GM12892 (cell line): Measurements from ENCODE around the gene NBPF1.
"Not testable (repeated sequence)": the region's sequence is repeated elsewhere in the genome, so short reads cannot be mapped to it uniquely, and the experiment has no call there.

ENCODE experiments used
- DNase-seq: peaks from one replicate; pipeline ENCODE4 v3.0.0; 2011; ENCODE audit not compliant: insufficient read length
- FAIRE-seq: peaks from 2 replicates; lab custom pipeline; 2011; peaks lifted over from hg19 to GRCh38; lab: Jason Lieb, UNC
- POLR2A ChIP-seq: IDR thresholded peaks from 2 replicates; pipeline ENCODE4 v1.6.1; 2011; ENCODE audit warnings: low read depth, low read length, control low read depth
- POLR2AphosphoS5 ChIP-seq: IDR thresholded peaks from 2 replicates; pipeline ENCODE4 v1.6.1; 2011; ENCODE audit warnings: low read depth, low read length, control low read depth
- TAF1 ChIP-seq: IDR thresholded peaks from 2 replicates; pipeline ENCODE4 v1.6.1; 2011; ENCODE audit warnings: low read depth, mild to moderate bottlenecking, control low read depth, low read length, borderline replicate concordance

NBPF1 gene

GRCh38 chr1:16644482-16645270 is 31.3 kb upstream of the NBPF1 start:
- DNase-seq: peak; percentile 100
- peak; percentile 99 for FAIRE-seq
- TF ChIP-seq POLR2AphosphoS5 (peak; percentile 83), POLR2A (peak; percentile 92), TAF1 (peak; percentile 76)

GRCh38 chr1:16644193-16644481 is 30.8 kb upstream of the NBPF1 start:
- FAIRE-seq: no peak
- TF ChIP-seq POLR2AphosphoS5: no peak
- no peak for TF ChIP-seq TAF1
- TF ChIP-seq POLR2A: no peak
- DNase-seq: no peak

DNA sequence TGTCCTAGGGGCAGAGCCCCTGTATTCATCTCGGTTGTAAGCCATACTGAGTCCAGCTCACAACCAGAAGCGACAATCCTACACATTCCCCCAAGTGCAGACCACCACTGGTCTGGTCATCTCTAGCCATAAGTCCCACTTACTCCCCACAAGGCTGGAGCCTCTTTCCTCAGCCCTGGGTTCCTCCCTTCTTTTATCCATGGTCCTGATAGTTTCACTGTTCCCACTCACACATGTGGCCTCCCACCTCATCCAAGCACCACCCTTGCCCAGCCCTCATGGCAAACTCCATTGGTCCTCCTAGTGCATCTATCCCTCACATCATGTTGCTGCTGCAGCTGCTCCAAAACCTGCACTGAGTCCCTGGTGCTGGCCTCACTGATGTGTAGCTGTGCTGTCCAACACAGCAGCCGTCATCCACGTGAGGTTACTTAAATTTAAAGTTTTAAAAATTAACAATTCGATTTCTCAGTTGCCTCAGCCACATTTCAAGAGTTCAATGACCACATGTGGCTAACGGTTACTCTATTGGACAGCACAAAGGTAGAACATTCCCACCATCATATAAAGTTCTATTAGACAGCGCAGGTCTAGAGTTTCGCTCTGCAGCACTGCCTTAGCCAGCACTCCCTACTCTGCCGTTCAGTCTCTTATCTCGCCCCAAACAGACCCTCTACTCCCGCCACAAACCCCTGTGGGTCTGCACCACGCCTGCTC is 30.3 kb upstream of the NBPF1 start:
- peak; percentile 57 for FAIRE-seq
- not testable (repeated sequence) for DNase-seq

GRCh38 chr1:16643001-16643411 is 29.6 kb upstream of the NBPF1 start:
- not testable (repeated sequence) for FAIRE-seq, DNase-seq

- not testable (repeated sequence) for DNase-seq, FAIRE-seq
Measured at GRCh38 chr1:16642025-16642966, 28.9 kb upstream of the NBPF1 start.

DNA sequence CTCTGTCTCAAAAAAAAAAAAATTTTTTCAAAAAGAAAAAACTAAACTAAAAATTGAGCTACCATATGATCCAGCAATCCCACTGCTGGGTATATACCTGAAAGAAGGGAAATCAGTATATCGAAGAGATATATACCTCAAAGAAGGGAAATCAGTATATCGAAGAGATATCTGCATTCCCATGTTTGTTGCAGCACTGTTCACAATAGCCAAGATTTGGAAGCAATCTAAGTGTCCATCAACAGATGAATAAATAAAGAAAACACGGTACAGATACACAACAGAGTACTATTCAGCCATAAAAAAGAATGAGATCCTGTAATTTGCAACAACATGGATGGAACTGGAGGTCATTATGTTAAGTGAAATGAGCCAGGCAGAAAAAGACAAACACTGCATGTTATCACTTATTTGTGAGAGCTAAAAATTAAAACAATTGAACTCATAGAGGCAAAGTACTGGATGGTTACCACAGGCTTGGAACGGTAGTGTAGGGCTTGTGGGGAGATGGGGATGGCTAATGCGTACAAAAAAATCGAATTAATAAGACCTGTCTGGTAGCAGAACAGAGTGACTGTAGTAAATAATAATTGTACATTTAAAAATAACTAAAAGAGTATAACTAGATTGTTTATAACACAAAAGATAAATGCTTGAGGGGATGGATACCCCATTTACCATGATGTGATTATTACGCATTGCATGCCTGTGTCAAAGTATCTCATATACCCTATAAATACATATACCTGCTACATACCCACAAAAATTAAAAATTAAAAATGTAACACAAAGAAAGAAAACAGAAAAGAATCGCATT is 28.0 kb upstream of the NBPF1 start:
- not testable (repeated sequence) for DNase-seq, FAIRE-seq

DNA sequence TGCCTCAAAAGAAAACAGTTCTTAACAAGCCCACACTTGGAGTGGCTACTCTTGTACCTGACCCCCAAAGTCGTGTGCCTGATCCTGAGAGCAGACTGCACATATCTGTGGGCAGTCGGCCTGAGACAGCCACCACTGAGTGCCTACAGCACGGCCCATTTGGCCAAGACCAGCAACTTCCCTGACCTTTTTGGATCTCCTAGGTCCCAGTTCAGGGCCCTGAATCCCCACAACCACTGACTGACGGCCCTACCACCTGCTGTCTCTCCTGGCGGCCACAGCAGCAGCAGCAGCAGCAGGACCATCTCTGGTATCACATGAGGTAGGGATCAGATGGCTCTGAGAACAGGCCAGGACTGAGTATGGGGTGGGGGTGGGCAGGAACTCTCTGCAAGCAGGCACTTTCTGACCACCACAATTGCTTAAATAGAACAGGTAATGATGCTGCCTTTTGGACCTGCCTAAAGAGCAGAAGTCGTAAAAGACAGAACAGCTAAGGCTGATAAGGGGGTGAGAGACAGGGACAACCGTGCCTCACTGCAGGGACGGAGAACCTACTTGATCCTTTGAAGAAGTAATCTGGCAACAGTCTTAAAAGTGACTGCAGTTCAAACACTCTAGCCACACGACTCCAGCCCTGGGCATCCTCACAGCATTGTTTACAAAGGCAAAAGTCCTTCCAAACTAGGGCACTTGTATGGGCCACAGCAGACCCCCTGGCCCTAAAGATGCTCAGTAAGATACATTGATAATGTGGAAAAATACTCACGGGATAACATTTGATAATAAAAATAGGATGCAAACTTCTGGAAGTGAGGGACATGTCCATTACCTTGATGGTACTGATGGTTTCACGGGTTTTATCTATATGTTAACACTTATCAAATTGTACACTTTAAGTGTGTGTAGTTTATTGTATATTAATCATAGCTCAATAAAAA is 26.0 kb upstream of the NBPF1 start:
- not testable (repeated sequence) for FAIRE-seq, DNase-seq

GRCh38 chr1:16637941-16638778 is 24.8 kb upstream of the NBPF1 start:
- not testable (repeated sequence) for DNase-seq

DNA sequence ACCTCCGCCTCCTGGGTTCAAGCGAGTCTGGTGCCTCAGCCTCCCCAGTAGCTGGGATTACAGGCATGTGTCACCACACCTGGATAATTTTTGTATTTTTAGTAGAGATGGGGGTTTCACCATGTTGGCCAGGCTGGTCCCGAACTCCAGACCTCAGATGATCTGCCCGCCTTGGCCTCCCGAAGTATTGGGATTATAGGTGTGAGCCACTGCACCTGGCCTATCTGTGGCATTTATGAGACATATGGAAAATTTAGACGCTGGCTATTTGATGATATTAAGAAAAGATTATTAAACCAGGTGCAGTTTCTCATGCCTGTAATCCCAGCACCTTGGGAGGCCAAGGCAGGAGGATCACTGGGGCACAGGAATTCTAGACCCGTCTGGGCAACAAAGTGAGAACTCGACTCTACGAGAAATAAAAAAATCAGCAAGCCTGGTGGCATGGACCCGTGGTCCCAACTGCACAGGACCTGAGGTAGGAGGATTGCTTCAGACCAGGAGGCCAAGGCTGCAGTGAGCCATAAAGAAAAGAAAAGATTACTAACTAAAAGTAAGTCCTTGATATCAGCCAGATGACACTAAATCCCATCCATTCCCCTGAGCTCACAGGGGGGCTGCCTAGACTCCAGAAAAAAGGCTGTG is 23.3 kb upstream of the NBPF1 start:
- not testable (repeated sequence) for FAIRE-seq, DNase-seq

More at GRCh38 chr1:16637941-16638778, 24.8 kb upstream of the NBPF1 start:
- not testable (repeated sequence) for FAIRE-seq

DNA sequence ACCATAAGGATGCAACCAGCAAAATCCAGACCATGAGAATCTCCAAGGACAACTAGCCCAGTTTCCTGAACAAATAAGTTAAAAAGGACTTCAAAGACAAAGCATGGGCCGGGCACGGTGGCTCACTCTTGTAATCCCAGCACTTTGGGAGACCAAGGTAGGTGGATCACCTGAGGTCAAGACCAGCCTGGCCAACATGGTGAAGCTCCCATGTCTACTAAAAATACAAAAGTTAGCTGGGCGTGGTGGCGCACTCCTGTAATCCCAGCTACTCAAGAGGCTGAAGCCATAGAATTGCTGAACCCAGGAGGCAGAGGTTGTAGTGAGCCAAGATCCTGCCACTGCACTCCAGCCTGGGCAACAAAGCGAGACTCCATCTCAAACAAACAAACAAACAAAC is 22.6 kb upstream of the NBPF1 start:
- DNase-seq, FAIRE-seq: not testable (repeated sequence)

GRCh38 chr1:16633540-16634282 is 20.3 kb upstream of the NBPF1 start:
- not testable (repeated sequence) for FAIRE-seq, DNase-seq

- not testable (repeated sequence) for DNase-seq, FAIRE-seq
Measured at GRCh38 chr1:16632044-16632850, 18.9 kb upstream of the NBPF1 start.
